ENCODE data around the gene COX10.

DNA sequence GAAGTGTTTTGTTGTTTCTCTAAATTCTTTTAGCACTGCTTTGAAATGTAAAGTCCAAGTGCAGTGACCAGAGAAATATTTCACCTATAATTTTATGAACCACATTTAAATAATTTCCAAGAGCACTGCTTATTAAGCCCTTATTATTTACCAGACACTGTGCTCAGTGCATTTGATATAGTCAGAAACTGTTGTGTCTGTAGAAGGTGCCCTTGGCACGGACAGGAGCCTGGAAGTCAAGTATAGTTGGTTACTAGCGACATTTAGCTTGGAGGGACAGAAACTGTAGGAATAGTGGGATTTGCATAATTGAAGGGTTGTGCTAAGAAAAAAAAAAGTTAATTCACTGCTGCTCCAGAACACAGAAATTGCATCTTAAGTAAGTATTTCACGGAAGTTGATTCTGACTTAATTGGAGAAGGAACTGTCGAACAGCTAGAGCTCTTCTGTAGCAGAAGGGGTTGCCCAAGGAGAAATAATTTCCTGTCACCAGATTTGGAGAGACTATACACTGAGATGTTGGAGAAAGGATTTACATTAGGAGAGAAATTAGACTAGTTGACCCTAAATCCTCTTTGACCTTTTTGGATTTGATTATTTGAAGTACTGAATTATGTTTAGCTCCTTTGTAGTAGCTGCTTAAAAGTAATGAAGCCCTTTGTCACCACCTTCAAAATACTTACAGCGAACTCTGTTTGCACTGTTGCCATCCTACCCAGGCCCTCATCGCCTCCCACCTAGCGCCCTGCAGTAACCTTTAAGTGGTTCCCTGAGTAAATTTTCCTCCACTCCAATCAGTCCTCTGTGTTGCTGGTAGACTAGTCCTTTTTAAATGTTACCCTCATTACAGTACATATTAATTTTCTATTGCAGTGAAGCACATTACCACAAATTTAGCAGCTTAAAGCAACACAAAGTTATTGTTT is 25.6 kb downstream of the COX10 start:
- TF ChIP-seq ZC3H10 (CRISPR knock-in tag; IDR thresholded peaks at IDR 0.05) = no peak
- TF ChIP-seq ZFP30 (CRISPR knock-in tag; IDR thresholded peaks at IDR 0.05) = no peak
- TF ChIP-seq ESRRG (CRISPR knock-in tag; IDR thresholded peaks at IDR 0.05) = no peak
- TF ChIP-seq, protein P1, sequence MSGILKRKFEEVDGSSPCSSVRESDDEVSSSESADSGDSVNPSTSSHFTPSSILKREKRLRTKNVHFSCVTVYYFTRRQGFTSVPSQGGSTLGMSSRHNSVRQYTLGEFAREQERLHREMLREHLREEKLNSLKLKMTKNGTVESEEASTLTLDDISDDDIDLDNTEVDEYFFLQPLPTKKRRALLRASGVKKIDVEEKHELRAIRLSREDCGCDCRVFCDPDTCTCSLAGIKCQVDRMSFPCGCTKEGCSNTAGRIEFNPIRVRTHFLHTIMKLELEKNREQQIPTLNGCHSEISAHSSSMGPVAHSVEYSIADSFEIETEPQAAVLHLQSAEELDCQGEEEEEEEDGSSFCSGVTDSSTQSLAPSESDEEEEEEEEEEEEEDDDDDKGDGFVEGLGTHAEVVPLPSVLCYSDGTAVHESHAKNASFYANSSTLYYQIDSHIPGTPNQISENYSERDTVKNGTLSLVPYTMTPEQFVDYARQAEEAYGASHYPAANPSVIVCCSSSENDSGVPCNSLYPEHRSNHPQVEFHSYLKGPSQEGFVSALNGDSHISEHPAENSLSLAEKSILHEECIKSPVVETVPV (CRISPR knock-in tag; IDR thresholded peaks at IDR 0.05) = no peak
- TF ChIP-seq ZNF8 (CRISPR knock-in tag; IDR thresholded peaks at IDR 0.05) = no peak
